Measurements from ENCODE around the gene SNX9. TPM values are rescaled to one million over a fixed set of nuclear protein-coding genes. Genes with fewer than 3 reads are reported as not detected.

SNX9 gene
- total and polyA plus RNA-seq, 10 of the 15 experiments (the other 5 are each of a cell fraction or from before 2014, with no cell fraction given) = 0.03 to 2.0 (median 0.37) TPM

- TF ChIP-seq ZBTB33 (IDR thresholded peaks at IDR 0.05) (no peak), LARP7 (IDR thresholded peaks at IDR 0.05) (0 out of 2 replicates have a peak, but pooled peaks have one; percentile 49), IRF5 (IDR thresholded peaks at IDR 0.05; ENCODE audit: borderline replicate concordance) (no peak), SRF (IDR thresholded peaks at IDR 0.05; ENCODE audit: low read depth in 2 of 2, low read length in 2 of 2) (peak; percentile 94 to 96), ASH2L (IDR thresholded peaks at IDR 0.05; ENCODE audit: borderline replicate concordance, low read depth) (no peak), FOXK2 (IDR thresholded peaks at IDR 0.05) (no peak), RELA (IDR thresholded peaks at IDR 0.05; ENCODE audit: borderline replicate concordance, partially characterized antibody) (no peak), YBX1 (IDR thresholded peaks at IDR 0.05) (no peak), ZBED1 (IDR thresholded peaks at IDR 0.05; ENCODE audit: borderline replicate concordance) (no peak), TBL1XR1 (IDR thresholded peaks at IDR 0.05; ENCODE audit: low read depth, low read length) (no peak), ZBTB40 (IDR thresholded peaks at IDR 0.05; ENCODE audit: borderline replicate concordance) (no peak), ZNF207 (IDR thresholded peaks at IDR 0.05; ENCODE audit: borderline replicate concordance) (no peak), BCL11A (IDR thresholded peaks at IDR 0.05; ENCODE audit: low read depth, low read length) (no peak), STAT1 (conservative IDR thresholded peaks at IDR 0.05) (no peak), ZNF687 (IDR thresholded peaks at IDR 0.05) (0 out of 2 replicates have a peak, but pooled peaks have one; percentile 24), BACH1 (IDR thresholded peaks at IDR 0.05; ENCODE audit: borderline replicate concordance) (peak; percentile 30; the same call in 1 of the 2 replicates), BHLHE40 (IDR thresholded peaks at IDR 0.05; ENCODE audit: borderline replicate concordance in 1 of 2, low read depth in 2 of 2, low read length in 1 of 2) (peak; percentile 7 to 46; a peak in 3 of 4 replicates), BMI1 (IDR thresholded peaks at IDR 0.05; ENCODE audit: borderline replicate concordance) (no peak), NR2C2 (IDR thresholded peaks at IDR 0.05; ENCODE audit: borderline replicate concordance, control insufficient read depth, insufficient read length, low read depth) (no peak)
Measured at GRCh38 chr6:157981395-157982101, 158.5 kb downstream of the SNX9 start, which contains the start of gene SYNJ2 (continued).
